Panc1 (cell line): Measurements from ENCODE around the gene SAMD14. TPM values are rescaled to one million over a fixed set of nuclear protein-coding genes. Genes with fewer than 3 reads are reported as not detected.

Experiments
- ATAC-seq: fragments of 200-7000 bp; cut with Tn5 transposase; 2 replicates; pipeline ENCODE4 v1.9.1; 2020; ENCODE audit warnings: mild to moderate bottlenecking, moderate library complexity
- BruUV-seq: library from RNA; stranded (reverse); fragments of 400-500 nt; replicated peaks from 2 replicates; lab custom pipeline; 2021; lab: Mats Ljungman, UMichigan
- CTCF ChIA-PET: fragments of 300-600 bp; sonication (Branson Sonifier 250); formaldehyde crosslinking; loops from one replicate; lab custom pipeline; 2022; ENCODE audit warnings: antibody characterized with exemption; lab: Charles Lee
- POLR2A ChIA-PET: fragments of 300-600 bp; sonication (Branson Sonifier 250); formaldehyde crosslinking; loops from one replicate; lab custom pipeline; 2022; ENCODE audit warnings: antibody characterized with exemption; lab: Charles Lee
- DNase-seq: peaks from one replicate; pipeline ENCODE4 v3.0.0-alpha.2; 2010; ENCODE audit warnings: low read depth, low spot score
- H3K27ac ChIP-seq: 2 replicates; pipeline ENCODE4 v1.5.1; 2011; ENCODE audit warnings: mild to moderate bottlenecking, low read length, inconsistent platforms
- H3K27me3 ChIP-seq: fragments of 200-500 bp; sonication (Bioruptor generic); 2 replicates; pipeline ENCODE4 v1.6.0; 2014; ENCODE audit warnings: low read length, inconsistent platforms; ENCODE audit not compliant: control insufficient read depth, insufficient read depth
- H3K36me3 ChIP-seq: fragments of 200-500 bp; sonication (Bioruptor generic); 2 replicates; pipeline ENCODE4 v1.5.1; 2014; ENCODE audit warnings: inconsistent platforms, mild to moderate bottlenecking, low read length, moderate library complexity; ENCODE audit not compliant: control insufficient read depth, insufficient read depth
- H3K4me1 ChIP-seq: 2 replicates; pipeline ENCODE4 v1.5.1; 2011; ENCODE audit warnings: inconsistent platforms, mild to moderate bottlenecking, low read length, moderate library complexity; ENCODE audit not compliant: control insufficient read depth, insufficient read depth
- H3K4me3 ChIP-seq, 2 experiments: 2 replicates each; pipeline ENCODE4 v1.5.1; 2011 to 2012; ENCODE audit warnings: low read depth in 2 of 2, low read length in 2 of 2, mild to moderate bottlenecking in 2 of 2, inconsistent platforms in 1 of 2, moderate library complexity in 1 of 2
- H3K9me3 ChIP-seq: fragments of 200-500 bp; sonication (Bioruptor generic); 2 replicates; pipeline ENCODE4 v1.5.1; 2014; ENCODE audit warnings: low read depth, mild to moderate bottlenecking, inconsistent platforms, low read length, moderate library complexity; ENCODE audit not compliant: control insufficient read depth, insufficient read depth
- CTCF ChIP-seq: fragments of 450-650 bp; IDR thresholded peaks from 2 replicates; pipeline ENCODE4 v1.5.1; 2017; ENCODE audit warnings: mild to moderate bottlenecking
- POLR2AphosphoS5 ChIP-seq: IDR thresholded peaks from 2 replicates; pipeline ENCODE4 v1.6.1; 2012; ENCODE audit warnings: mild to moderate bottlenecking, low read depth, low read length, moderate library complexity
- REST ChIP-seq, 2 experiments: IDR thresholded peaks; 2 replicates each; pipeline ENCODE4 v1.6.1; 2011 to 2012; ENCODE audit warnings: low read depth in 2 of 2, control low read depth in 1 of 2, low read length in 1 of 2, mild to moderate bottlenecking in 1 of 2, moderate library complexity in 1 of 2; ENCODE audit not compliant: insufficient read depth in 1 of 2
- SIN3A ChIP-seq: IDR thresholded peaks from 2 replicates; pipeline ENCODE4 v1.6.1; 2012; ENCODE audit warnings: low read depth, mild to moderate bottlenecking, low read length, moderate library complexity, borderline replicate concordance; ENCODE audit not compliant: insufficient read depth
- TCF7L2 ChIP-seq: IDR thresholded peaks from 2 replicates; pipeline ENCODE4 v1.6.1; 2011; ENCODE audit warnings: mild to moderate bottlenecking, low read depth, low read length, inconsistent platforms
- in situ Hi-C: cut with HindIII; loops from 2 replicates; pipeline ENCODE4 v1.10.0; 2016; ENCODE audit warnings: low sequenced_read_pairs, low pct_unique_long_range_greater_than_20kb
- intact Hi-C: fragments of 100-400 bp; cut with micrococcal nuclease; formaldehyde crosslinking; loops from one replicate; pipeline ENCODE4 v1.10.0; 2022; ENCODE audit not compliant: unreplicated experiment
- total RNA-seq: library from RNA; stranded (reverse); gene quantifications from one replicate; pipeline ENCODE4 v1.2.1, GENCODE V29; 2021; ENCODE audit not compliant: unreplicated experiment

SAMD14 gene
- total RNA-seq, 1 experiment from 2014 or later, result 6.9 TPM

GRCh38 chr17:50108556-50108955 lies 21.4 kb downstream of the SAMD14 start:
- no peaks in the 10 kb centered on the region for H3K36me3 ChIP-seq
- TF ChIP-seq REST (IDR thresholded peaks at IDR 0.05; ENCODE audit: insufficient read depth in 1 of 2, low read depth in 2 of 2, low read length in 1 of 2) (no peak), TCF7L2 (no peak), SIN3A (no peak), CTCF (no peak), POLR2AphosphoS5 (no peak)
- no TSS peak for BruUV-seq
- peaks cover 15% of the 10 kb centered on the region for H3K4me1 ChIP-seq
- intact Hi-C loops (no loop called here), in situ Hi-C loops (no loop called here)
- no peak overlapping the region for H3K4me3 ChIP-seq
- H3K27ac ChIP-seq, result no peak overlapping the region
- DNase-seq, result no peak
- CTCF ChIA-PET, result interaction anchor here (1.1 kb wide), 1 partner anchor 14 kb away, joined by 3 read pairs; no protein-coding TSS in a partner anchor
- H3K9me3 ChIP-seq, result no peaks in the 10 kb centered on the region
- no peaks in the 10 kb centered on the region for H3K27me3 ChIP-seq
- POLR2A ChIA-PET, result no interaction called here
- no peak for ATAC-seq

- Histone ChIP-seq H3K27me3 (no peaks in the 10 kb centered on the region), H3K4me1 (peaks cover 10% of the 10 kb centered on the region), H3K9me3 (no peaks in the 10 kb centered on the region), H3K36me3 (no peaks in the 10 kb centered on the region), H3K4me3 (no peak overlapping the region), H3K27ac (no peak overlapping the region)
- TF ChIP-seq CTCF, result no peak
- TF ChIP-seq TCF7L2, result no peak
- TF ChIP-seq SIN3A, result no peak
- no peak for TF ChIP-seq POLR2AphosphoS5
- TF ChIP-seq REST (IDR thresholded peaks at IDR 0.05; ENCODE audit: insufficient read depth in 1 of 2, low read depth in 2 of 2, low read length in 1 of 2), result no peak
- intact Hi-C loops (no loop called here), in situ Hi-C loops (no loop called here)
- DNase-seq (no peak), ATAC-seq (no peak)
- ChIA-PET POLR2A (no interaction called here), CTCF (no interaction called here)
- BruUV-seq, result no TSS peak
Measured at GRCh38 chr17:50107790-50108414, 22.1 kb downstream of the SAMD14 start.
